Kidney (tissue), 14 donors: Measurements from ENCODE around the gene CRKL. TPM values are rescaled to one million over a fixed set of nuclear protein-coding genes. Genes with fewer than 3 reads are reported as not detected.
"Not testable (repeated sequence)": the region's sequence is repeated elsewhere in the genome, so short reads cannot be mapped to it uniquely, and the experiment has no call there.

Source experiments
- DNase-seq, 5 donors: peaks; one replicate each; pipeline ENCODE4 v3.0.0-alpha.2; 2013 to 2020
- FAIRE-seq: peaks from 2 replicates; lab custom pipeline; 2012; peaks lifted over from hg19 to GRCh38; lab: Jason Lieb, UNC
- H3K27ac ChIP-seq, 2 donors: one replicate each; pipeline ENCODE4 v1.7.0; 2013; ENCODE audit warnings: low read depth in 2 of 2, low read length in 2 of 2, inconsistent platforms in 1 of 2
- H3K27me3 ChIP-seq: one replicate; pipeline ENCODE4 v1.7.1; 2013; ENCODE audit warnings: low read length, inconsistent platforms; ENCODE audit not compliant: control insufficient read depth, insufficient read depth
- H3K36me3 ChIP-seq, 3 donors: one replicate each; pipeline versions ENCODE4 v1.7.0 to v1.7.1; 2013; ENCODE audit warnings: low read length in 3 of 3, control low read depth in 1 of 3, inconsistent platforms in 1 of 3; ENCODE audit not compliant: insufficient read depth in 3 of 3, control insufficient read depth in 2 of 3
- H3K4me1 ChIP-seq, 3 donors: one replicate each; pipeline versions ENCODE4 v1.7.0 to v1.7.1; 2013; ENCODE audit warnings: low read length in 3 of 3, inconsistent platforms in 1 of 3, low read depth in 1 of 3; ENCODE audit not compliant: control insufficient read depth in 2 of 3, insufficient read depth in 2 of 3
- H3K4me3 ChIP-seq, 3 donors: one replicate each; pipeline versions ENCODE4 v1.7.0 to v1.8.1; 2013; ENCODE audit warnings: low read length in 3 of 3, control low read depth in 1 of 3, inconsistent platforms in 1 of 3
- H3K9ac ChIP-seq, 3 donors: one replicate each; pipeline versions ENCODE4 v1.7.0 to v1.7.1; 2013; ENCODE audit warnings: low read length in 3 of 3, control low read depth in 1 of 3, inconsistent platforms in 1 of 3
- H3K9me3 ChIP-seq, 3 donors: one replicate each; pipeline versions ENCODE4 v1.7.0 to v1.7.1; 2013; ENCODE audit warnings: low read length in 3 of 3, control low read depth in 1 of 3, inconsistent platforms in 1 of 3; ENCODE audit not compliant: control insufficient read depth in 2 of 3, insufficient read depth in 1 of 3
- CTCF ChIP-seq: IDR thresholded peaks from 3 replicates; pipeline ENCODE4 v1.5.1; 2012; ENCODE audit warnings: mild to moderate bottlenecking, moderate library complexity, borderline replicate concordance; ENCODE audit not compliant: insufficient read depth; ENCODE audit errors: extremely low read depth
- intact Hi-C: fragments of 100-400 bp; cut with DNase I; formaldehyde crosslinking; loops from one replicate; pipeline ENCODE4 v1.11.1; 2022
- polyA plus RNA-seq: library from polyadenylated mRNA; stranded (reverse); fragments of 350-450 nt; fragmentation: Illumina TruSeq; extraction: RNeasy Lipid Tissue Mini Kit (QIAGEN cat#74804); gene quantifications from one replicate; pipeline ENCODE4 v1.2.3, GENCODE V29; 2014; ENCODE audit warnings: low read depth, low replicate concordance; ENCODE audit not compliant: insufficient read depth
- total RNA-seq: library from RNA; stranded (reverse); fragmentation: NEBNext Ultra II Directional; extraction: Animal tissue kit (Norgen Biotek cat#: 25700); gene quantifications from one replicate; pipeline ENCODE4 v1.2.1, GENCODE V29; 2021
- donor health status: control.
- donor health status: control.
- donor health status: control.
- donor health status: control.
- donor health status: control.
- donor health status: DM: yes; HTN: yes; CAD: no.
- donor health status: Normal renal cell carcinoma (clear cell type).

Gene CRKL
- total and polyA plus RNA-seq, 2 donors from 2014 or later = 11.9 to 44.7 TPM

GRCh38 chr22:20928573-20928967 is 11.4 kb downstream of the CRKL start:
- Histone ChIP-seq H3K4me1 (no peaks in the 10 kb centered on the region), H3K27me3 (no peaks in the 10 kb centered on the region), H3K4me3 (no peak overlapping the region), H3K36me3 (no peaks in the 10 kb centered on the region), H3K9me3 (no peaks in the 10 kb centered on the region), H3K9ac (no peak overlapping the region), H3K27ac (no peak overlapping the region)
- TF ChIP-seq CTCF = no peak
- FAIRE-seq = no peak
- no peak for DNase-seq
- intact Hi-C loops = no loop called here

DNA sequence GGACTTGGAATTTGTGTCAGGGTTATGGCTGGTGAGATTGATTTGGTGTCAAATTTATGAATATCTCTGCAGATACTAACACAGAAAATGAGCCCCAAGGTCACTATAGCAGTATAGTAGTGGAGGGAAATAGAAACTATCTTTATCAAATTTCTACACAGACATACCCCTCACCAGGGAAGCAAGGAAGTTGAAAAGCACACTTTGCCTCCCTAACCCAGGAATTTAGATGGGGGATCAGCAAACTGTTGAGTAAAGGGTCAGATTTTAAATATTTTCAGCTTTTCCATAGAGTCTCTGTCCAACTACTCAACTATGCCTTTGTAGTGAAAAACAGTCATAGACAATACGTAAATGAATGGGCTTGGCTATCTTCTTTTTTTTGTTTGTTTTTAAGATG is 12.8 kb downstream of the CRKL start:
- Histone ChIP-seq H3K9ac (no peak overlapping the region), H3K4me1 (no peaks in the 10 kb centered on the region), H3K27ac (no peak overlapping the region), H3K9me3 (no peaks in the 10 kb centered on the region), H3K4me3 (no peak overlapping the region), H3K36me3 (peaks cover 5% of the 10 kb centered on the region in 3 donors), H3K27me3 (no peaks in the 10 kb centered on the region)
- TF ChIP-seq CTCF = no peak
- no peak for DNase-seq
- intact Hi-C loops = no loop called here
- FAIRE-seq = no peak

DNA sequence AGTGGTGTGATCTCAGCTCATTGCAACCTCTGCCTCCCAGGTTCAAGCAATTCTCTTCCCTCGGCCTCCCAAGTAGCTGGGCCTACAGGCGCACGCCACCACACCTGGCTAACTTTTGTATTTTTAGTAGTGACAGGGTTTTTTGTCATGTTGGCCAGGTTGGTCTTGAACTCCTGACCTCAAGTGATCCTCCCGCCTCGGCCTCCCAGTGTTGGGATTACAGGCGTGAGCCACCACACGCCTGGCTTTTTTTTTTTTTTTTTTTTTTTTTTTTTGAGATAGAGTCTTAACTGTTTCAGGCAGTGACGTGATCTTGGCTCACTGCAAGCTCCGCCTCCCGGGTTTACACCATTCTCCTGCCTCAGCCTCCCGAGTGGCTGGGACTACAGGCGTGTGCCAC is 13.2 kb downstream of the CRKL start:
- H3K9me3 ChIP-seq, H3K36me3 ChIP-seq, H3K27me3 ChIP-seq, H3K9ac ChIP-seq, intact Hi-C loops, H3K4me1 ChIP-seq, FAIRE-seq, H3K27ac ChIP-seq, H3K4me3 ChIP-seq, DNase-seq: not testable (repeated sequence)

DNA sequence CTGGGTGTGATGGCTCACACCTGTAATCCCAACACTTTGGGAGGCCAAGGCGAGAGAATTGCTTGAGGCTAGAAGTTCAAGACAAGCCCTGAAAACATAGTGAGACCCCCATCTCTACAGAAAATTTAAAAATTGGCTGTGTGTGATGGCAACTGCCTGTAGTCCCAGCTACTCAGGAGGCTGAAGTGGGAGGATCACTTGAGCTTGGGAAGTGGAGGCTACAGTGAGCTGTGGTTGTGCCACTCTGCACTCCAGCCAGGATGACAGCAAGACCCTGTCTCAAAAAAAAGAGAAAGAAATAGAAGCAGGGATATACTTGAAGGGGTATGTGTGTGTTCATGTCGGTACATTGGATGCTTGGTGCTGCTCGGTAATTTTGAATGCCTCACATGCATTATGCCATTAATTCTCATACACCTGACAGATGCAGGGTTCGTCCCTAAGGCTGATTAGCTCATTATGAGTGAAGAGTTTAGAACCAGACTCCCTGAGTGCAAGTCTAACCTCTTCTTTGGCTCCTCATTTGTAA is 14.0 kb downstream of the CRKL start:
- no peaks in the 10 kb centered on the region for H3K9me3 ChIP-seq
- DNase-seq (no peak), FAIRE-seq (no peak)
- no peak overlapping the region for H3K4me3 ChIP-seq
- intact Hi-C loops = no loop called here
- no peaks in the 10 kb centered on the region for H3K27me3 ChIP-seq
- no peak for TF ChIP-seq CTCF
- H3K9ac ChIP-seq = no peak overlapping the region
- H3K4me1 ChIP-seq = no peaks in the 10 kb centered on the region
- H3K36me3 ChIP-seq = peaks cover 5 to 7% (median 5%) of the 10 kb centered on the region in 3 donors
- H3K27ac ChIP-seq = no peak overlapping the region
